Peyer's patch (tissue), 4 donors: ENCODE results near the gene CACUL1. TPM values are rescaled to one million over a fixed set of nuclear protein-coding genes. Genes with fewer than 3 reads are reported as not detected.
"Not testable (repeated sequence)": the region's sequence is repeated elsewhere in the genome, so short reads cannot be mapped to it uniquely, and the experiment has no call there.

Source experiments
- DNase-seq, 3 donors: peaks; one replicate each; pipeline ENCODE4 v3.0.0-alpha.2; 2017 to 2019
- H3K27ac ChIP-seq, 4 donors: fragments of 200-600 bp; sonication (generic); one replicate each; pipeline ENCODE4 v1.5.1; 2016 to 2019
- H3K27me3 ChIP-seq, 2 donors: fragments of 200-600 bp; sonication (generic); one replicate each; pipeline ENCODE4 v1.5.1; 2019
- H3K36me3 ChIP-seq, 3 donors: fragments of 200-600 bp; sonication (generic); one replicate each; pipeline ENCODE4 v1.5.1; 2016 to 2019
- H3K4me1 ChIP-seq, 4 donors: fragments of 200-600 bp; sonication (generic); one replicate each; pipeline ENCODE4 v1.5.1; 2016 to 2019
- H3K4me3 ChIP-seq, 4 donors: fragments of 200-600 bp; sonication (generic); 1 replicate in 3 of 4; 2 replicates in 1 of 4; pipeline ENCODE4 v1.5.1; 2016 to 2019; ENCODE audit warnings: mild to moderate bottlenecking in 1 of 4
- H3K9me3 ChIP-seq, 4 donors: fragments of 200-600 bp; sonication (generic); one replicate each; pipeline ENCODE4 v1.5.1; 2016 to 2019; ENCODE audit warnings: mild to moderate bottlenecking in 1 of 4
- CTCF ChIP-seq, 6 experiments: fragments of 450-650 bp in 4 of 6; fragments of 200-600 bp in 2 of 6; sonication (generic) in 1 of 6; IDR thresholded peaks; one replicate each; pipeline ENCODE4 v1.5.1; 2017 to 2019; ENCODE audit warnings: antibody characterized with exemption in 6 of 6, mild to moderate bottlenecking in 3 of 6, moderate library complexity in 1 of 6
- POLR2A ChIP-seq, 2 donors: fragments of 450-650 bp; IDR thresholded peaks; one replicate each; pipeline ENCODE4 v1.5.1; 2017; ENCODE audit warnings: antibody characterized with exemption in 2 of 2, mild to moderate bottlenecking in 2 of 2, moderate library complexity in 2 of 2
- total RNA-seq, 4 donors: library from RNA; depleted of rRNA; stranded (reverse); fragments of >200 nt; gene quantifications; one replicate each; pipeline ENCODE4 v1.1.0, GENCODE V29; 2016

The CACUL1 gene
- total RNA-seq, 4 donors from 2014 or later: 20.6 to 42.6 (median 33.1) TPM

- Histone ChIP-seq H3K4me1 (peaks cover 0 to 13% (median 2%) of the 10 kb centered on the region in 4 donors), H3K27ac (no peak overlapping the region), H3K27me3 (no peaks in the 10 kb centered on the region), H3K4me3 (no peak overlapping the region), H3K9me3 (no peaks in the 10 kb centered on the region), H3K36me3 (no peaks in the 10 kb centered on the region)
- TF ChIP-seq CTCF (IDR thresholded peaks at IDR 0.05) (no peak), POLR2A (IDR thresholded peaks at IDR 0.05) (no peak)
- no peak for DNase-seq
These were observed 8.5 kb downstream of the CACUL1 start for GRCh38 chr10:118746246-118746645.

GRCh38 chr10:118745056-118745455 is 9.7 kb downstream of the CACUL1 start:
- TF ChIP-seq CTCF (IDR thresholded peaks at IDR 0.05): no peak
- TF ChIP-seq POLR2A (IDR thresholded peaks at IDR 0.05): no peak
- Histone ChIP-seq H3K27ac (no peak overlapping the region), H3K9me3 (no peaks in the 10 kb centered on the region), H3K4me3 (no peak overlapping the region), H3K36me3 (no peaks in the 10 kb centered on the region), H3K27me3 (no peaks in the 10 kb centered on the region), H3K4me1 (peaks cover 0 to 13% (median 2%) of the 10 kb centered on the region in 4 donors)
- DNase-seq: no peak

- H3K36me3 ChIP-seq, DNase-seq, H3K9me3 ChIP-seq, H3K4me3 ChIP-seq, H3K27me3 ChIP-seq, H3K27ac ChIP-seq: not testable (repeated sequence)
- peaks cover 0 to 13% (median 2%) of the 10 kb centered on the region in 4 donors for H3K4me1 ChIP-seq
These were observed 10.3 kb downstream of the CACUL1 start for GRCh38 chr10:118744346-118744918.

- Histone ChIP-seq H3K4me3 (no peak overlapping the region), H3K27ac (no peak overlapping the region), H3K4me1 (peaks cover 0 to 21% (median 2%) of the 10 kb centered on the region in 4 donors), H3K27me3 (no peaks in the 10 kb centered on the region), H3K36me3 (no peaks in the 10 kb centered on the region), H3K9me3 (no peaks in the 10 kb centered on the region)
- no peak for TF ChIP-seq POLR2A (IDR thresholded peaks at IDR 0.05)
- TF ChIP-seq CTCF (IDR thresholded peaks at IDR 0.05): no peak
- DNase-seq: no peak
These were observed 12.0 kb downstream of the CACUL1 start for GRCh38 chr10:118742782-118743181.

GRCh38 chr10:118742032-118742431 is 12.7 kb downstream of the CACUL1 start:
- no peak for TF ChIP-seq CTCF (IDR thresholded peaks at IDR 0.05)
- no peak for TF ChIP-seq POLR2A (IDR thresholded peaks at IDR 0.05)
- DNase-seq: no peak
- H3K4me1 ChIP-seq: peaks cover 0 to 23% (median 2%) of the 10 kb centered on the region in 4 donors
- H3K27ac ChIP-seq: peak overlapping the region in 1 of 4 donors; percentile 23
- no peaks in the 10 kb centered on the region for H3K9me3 ChIP-seq
- no peak overlapping the region for H3K4me3 ChIP-seq
- H3K36me3 ChIP-seq: no peaks in the 10 kb centered on the region
- H3K27me3 ChIP-seq: no peaks in the 10 kb centered on the region

- Histone ChIP-seq H3K27ac (no peak overlapping the region), H3K27me3 (no peaks in the 10 kb centered on the region), H3K36me3 (no peaks in the 10 kb centered on the region), H3K9me3 (no peaks in the 10 kb centered on the region), H3K4me1 (peaks cover 0 to 30% (median 2%) of the 10 kb centered on the region in 4 donors), H3K4me3 (no peak overlapping the region)
- DNase-seq: no peak
- TF ChIP-seq CTCF (IDR thresholded peaks at IDR 0.05) (no peak), POLR2A (IDR thresholded peaks at IDR 0.05) (no peak)
These were observed 16.4 kb downstream of the CACUL1 start for GRCh38 chr10:118738406-118738805.
